ENCODE results near the gene PCDHA1. TPM values are rescaled to one million over a fixed set of nuclear protein-coding genes. Genes with fewer than 3 reads are reported as not detected.

Gene PCDHA1
- total and polyA plus RNA-seq, 2 donors (not counting 3 experiments of a cell fraction or from before 2014, with no cell fraction given) = 0.04 TPM; not detected in 1

GRCh38 chr5:141010047-141010793 lies 224.3 kb downstream of the PCDHA1 start:
- CTCF ChIA-PET = no interaction called here
- Histone ChIP-seq H3K9me3 (replicated peaks; ENCODE audit: control insufficient read depth, insufficient read depth, low read length) (no peaks in the 10 kb centered on the region), H3K9me1 (replicated peaks; ENCODE audit: control insufficient read depth, extremely low read depth, insufficient read depth, low read length) (no peaks in the 10 kb centered on the region), H3K79me2 (ENCODE audit: control insufficient read depth, insufficient read depth, low read length) (no peaks in the 10 kb centered on the region), H3K27ac (ENCODE audit: insufficient read depth, low read depth, low read length) (no peak overlapping the region), H3K36me3 (ENCODE audit: control insufficient read depth in 2 of 2, extremely low read depth in 1 of 2, insufficient read depth in 2 of 2, low read length in 2 of 2) (no peaks in the 10 kb centered on the region), H3K9ac (replicated peaks; ENCODE audit: extremely low read depth, insufficient read depth, low read length) (no peak overlapping the region), H3K27me3 (ENCODE audit: control insufficient read depth in 2 of 2, insufficient read depth in 2 of 2, low read length in 2 of 2) (no peaks in the 10 kb centered on the region), H3K4me3 (replicated peaks in 1 of 3; ENCODE audit: insufficient read depth in 1 of 3, low read depth in 1 of 3, low read length in 3 of 3) (no peak overlapping the region), H3K4me2 (ENCODE audit: insufficient read depth, low read length) (no peak overlapping the region), H3K4me1 (ENCODE audit: control insufficient read depth, extremely low read depth, insufficient read depth, low read length) (no peaks in the 10 kb centered on the region), H2AFZ (ENCODE audit: low read depth, low read length) (no peak overlapping the region), H4K20me1 (replicated peaks; ENCODE audit: control insufficient read depth, extremely low read depth, insufficient read depth, low read length) (no peaks in the 10 kb centered on the region)
- intact Hi-C loops (cut with micrococcal nuclease) = no loop called here
- no peak for TF ChIP-seq FOS (IDR thresholded peaks at IDR 0.05; ENCODE audit: borderline replicate concordance, insufficient read depth, low read length)
- no peak for DNase-seq (ENCODE audit: low read depth, low spot score)
- no TSS peak for BruUV-seq (replicated peaks)
- FAIRE-seq = no peak
- dilution Hi-C loops (cut with MboI; ENCODE audit: extremely low pct_ligation_motif_present, low sequenced_read_pairs) = no loop called here
- POLR2A ChIA-PET = no interaction called here

- peaks cover 0 to 2% of the 10 kb centered on the region in 2 experiments for H3K27me3 ChIP-seq (ENCODE audit: control insufficient read depth in 2 of 2, insufficient read depth in 2 of 2, low read length in 2 of 2)
- intact Hi-C loops (cut with micrococcal nuclease) (no loop called here), dilution Hi-C loops (cut with MboI; ENCODE audit: extremely low pct_ligation_motif_present, low sequenced_read_pairs) (no loop called here)
- no peak overlapping the region for H3K27ac ChIP-seq (ENCODE audit: insufficient read depth, low read depth, low read length)
- H3K4me1 ChIP-seq (ENCODE audit: control insufficient read depth, extremely low read depth, insufficient read depth, low read length) = no peaks in the 10 kb centered on the region
- ChIA-PET CTCF (interaction anchor here (0.6 kb wide), 1 partner anchor 15 kb away, joined by 3 read pairs; no protein-coding TSS in a partner anchor), POLR2A (no interaction called here)
- no peaks in the 10 kb centered on the region for H4K20me1 ChIP-seq (replicated peaks; ENCODE audit: control insufficient read depth, extremely low read depth, insufficient read depth, low read length)
- no peak overlapping the region for H3K4me2 ChIP-seq (ENCODE audit: insufficient read depth, low read length)
- no peak overlapping the region for H3K4me3 ChIP-seq (replicated peaks in 1 of 3; ENCODE audit: insufficient read depth in 1 of 3, low read depth in 1 of 3, low read length in 3 of 3)
- no peaks in the 10 kb centered on the region for H3K36me3 ChIP-seq (ENCODE audit: control insufficient read depth in 2 of 2, extremely low read depth in 1 of 2, insufficient read depth in 2 of 2, low read length in 2 of 2)
- no peaks in the 10 kb centered on the region for H3K79me2 ChIP-seq (ENCODE audit: control insufficient read depth, insufficient read depth, low read length)
- TF ChIP-seq EZH2 (IDR thresholded peaks at IDR 0.05; ENCODE audit: borderline replicate concordance, low read depth, low read length, severe bottlenecking) (no peak), POLR2A (IDR thresholded peaks at IDR 0.05; ENCODE audit: low read depth, low read length) (no peak), CTCF (IDR thresholded peaks at IDR 0.05; ENCODE audit: extremely low read depth in 1 of 2, insufficient read depth in 1 of 2, low read depth in 1 of 2, low read length in 2 of 2) (no peak), POLR2AphosphoS5 (IDR thresholded peaks at IDR 0.05; ENCODE audit: insufficient read depth, low read depth, low read length) (no peak), MAX (IDR thresholded peaks at IDR 0.05; ENCODE audit: insufficient read depth, insufficient read length) (no peak), GATA2 (IDR thresholded peaks at IDR 0.05; ENCODE audit: insufficient read depth, insufficient read length, low read depth, low read length) (no peak), JUN (IDR thresholded peaks at IDR 0.05; ENCODE audit: borderline replicate concordance, insufficient read depth, insufficient read length, low read depth) (no peak), FOS (IDR thresholded peaks at IDR 0.05; ENCODE audit: borderline replicate concordance, insufficient read depth, low read length) (no peak), MYC (IDR thresholded peaks at IDR 0.05; ENCODE audit: low read depth, low read length) (no peak)
- no peaks in the 10 kb centered on the region for H3K9me3 ChIP-seq (replicated peaks; ENCODE audit: control insufficient read depth, insufficient read depth, low read length)
- FAIRE-seq (no peak), DNase-seq (ENCODE audit: low read depth, low spot score) (no peak)
- H2AFZ ChIP-seq (ENCODE audit: low read depth, low read length) = no peak overlapping the region
- no peaks in the 10 kb centered on the region for H3K9me1 ChIP-seq (replicated peaks; ENCODE audit: control insufficient read depth, extremely low read depth, insufficient read depth, low read length)
- no peak overlapping the region for H3K9ac ChIP-seq (replicated peaks; ENCODE audit: extremely low read depth, insufficient read depth, low read length)
- BruUV-seq (replicated peaks) = no TSS peak
Measured at GRCh38 chr5:141017943-141018342, 232.0 kb downstream of the PCDHA1 start.
